SK-N-SH (cell line): ENCODE data around the gene CCT2. TPM values are rescaled to one million over a fixed set of nuclear protein-coding genes. Genes with fewer than 3 reads are reported as not detected.

ENCODE experiments used
- CTCF ChIA-PET: fragments of 300-600, 350-600 bp; formaldehyde crosslinking; extraction: SDS; loops from one replicate; lab custom pipeline; 2021; lab: Yijun Ruan, JAX
- POLR2A ChIA-PET: fragments of 350-600 bp; sonication (Branson Sonifier 250); formaldehyde crosslinking; extraction: SDS; loops from one replicate; lab custom pipeline; 2020; ENCODE audit warnings: antibody characterized with exemption, inconsistent platforms; lab: Yijun Ruan, JAX
- DNase-seq: peaks from one replicate; pipeline ENCODE4 v3.0.0; 2012
- H2AFZ ChIP-seq: fragments of 200-600 bp; sonication (generic); 2 replicates; pipeline ENCODE4 v1.8.1; 2016; ENCODE audit warnings: antibody characterized with exemption, mild to moderate bottlenecking, low read depth
- H3F3A ChIP-seq: fragments of 200-600 bp; sonication (generic); replicated peaks from 2 replicates; pipeline ENCODE3; 2016; ENCODE audit warnings: antibody characterized with exemption, mild to moderate bottlenecking; ENCODE audit not compliant: insufficient read depth
- H3K27ac ChIP-seq, 2 experiments: fragments of 200-500 bp in 1 of 2; fragments of 200-600 bp in 1 of 2; sonication (Bioruptor generic) in 1 of 2; sonication (generic), shearing (Covaris generic) in 1 of 2; 2 replicates each; pipeline versions ENCODE4 v1.5.1 to v1.6.1; 2014 to 2016; ENCODE audit warnings: low read depth in 2 of 2, inconsistent platforms in 1 of 2, low read length in 1 of 2, mild to moderate bottlenecking in 1 of 2, mixed read lengths in 1 of 2
- H3K27me3 ChIP-seq: fragments of 200-600 bp; sonication (generic), shearing (Covaris generic); 2 replicates; pipeline ENCODE4 v1.6.1; 2016; ENCODE audit warnings: mixed run types; ENCODE audit not compliant: insufficient read depth
- H3K36me3 ChIP-seq, 2 experiments: fragments of 200-500 bp in 1 of 2; fragments of 200-600 bp in 1 of 2; sonication (Bioruptor generic) in 1 of 2; sonication (generic) in 1 of 2; replicated peaks in 1 of 2; 2 replicates each; pipeline versions ENCODE3 to v1.5.1; 2014 to 2016; ENCODE audit warnings: low read length in 1 of 2, mild to moderate bottlenecking in 1 of 2; ENCODE audit not compliant: insufficient read depth in 2 of 2, control insufficient read depth in 1 of 2
- H3K4me1 ChIP-seq, 2 experiments: fragments of 200-500 bp in 1 of 2; fragments of 200-600 bp in 1 of 2; sonication (Bioruptor generic) in 1 of 2; sonication (generic), shearing (Covaris generic) in 1 of 2; 2 replicates each; pipeline versions ENCODE4 v1.5.1 to v1.6.1; 2014 to 2016; ENCODE audit warnings: low read depth in 1 of 2, low read length in 1 of 2, mixed run types in 1 of 2; ENCODE audit not compliant: insufficient read depth in 2 of 2, control insufficient read depth in 1 of 2
- H3K4me2 ChIP-seq: fragments of 200-600 bp; sonication (generic), shearing (Covaris generic); 2 replicates; pipeline ENCODE4 v1.6.1; 2017; ENCODE audit warnings: mixed run types
- H3K4me3 ChIP-seq, 2 experiments: fragments of 200-500 bp in 1 of 2; fragments of 200-600 bp in 1 of 2; sonication (Bioruptor generic) in 1 of 2; sonication (generic), shearing (Covaris generic) in 1 of 2; 2 replicates each; pipeline versions ENCODE4 v1.5.1 to v1.8.1; 2014 to 2016; ENCODE audit warnings: low read depth in 2 of 2, inconsistent platforms in 1 of 2, low read length in 1 of 2, mild to moderate bottlenecking in 1 of 2, mixed read lengths in 1 of 2, moderate library complexity in 1 of 2
- H3K79me2 ChIP-seq: fragments of 200-600 bp; sonication (generic); 2 replicates; pipeline ENCODE4 v1.8.1; 2017; ENCODE audit warnings: mild to moderate bottlenecking; ENCODE audit not compliant: insufficient read depth
- H3K9ac ChIP-seq: fragments of 200-600 bp; sonication (generic); 2 replicates; pipeline ENCODE4 v1.6.1; 2017; ENCODE audit warnings: mixed run types
- H3K9me2 ChIP-seq: fragments of 200-600 bp; sonication (generic); 2 replicates; pipeline ENCODE4 v1.6.1; 2017; ENCODE audit warnings: mixed run types
- H3K9me3 ChIP-seq: fragments of 200-600 bp; sonication (generic); 2 replicates; pipeline ENCODE4 v1.6.1; 2017; ENCODE audit warnings: mixed run types, mild to moderate bottlenecking, moderate library complexity
- H4K20me1 ChIP-seq: fragments of 200-600 bp; sonication (generic); 2 replicates; pipeline ENCODE4 v1.6.1; 2017; ENCODE audit warnings: mild to moderate bottlenecking, mixed run types; ENCODE audit not compliant: insufficient read depth
- CTCF ChIP-seq: fragments of 200-600 bp; sonication (generic); IDR thresholded peaks from 2 replicates; pipeline ENCODE4 v1.6.1; 2017; ENCODE audit warnings: antibody characterized with exemption, mild to moderate bottlenecking, moderate library complexity
- EP300 ChIP-seq, 2 experiments: IDR thresholded peaks; 2 replicates each; pipeline versions ENCODE4 v1.4.0 to v1.6.1; 2012; ENCODE audit warnings: borderline replicate concordance in 1 of 2, low read depth in 1 of 2, low read length in 1 of 2
- EZH2phosphoT487 ChIP-seq: fragments of 200-600 bp; sonication (generic); IDR thresholded peaks from 2 replicates; pipeline ENCODE4 v1.6.1; 2017; ENCODE audit warnings: low read depth, mixed run types, mild to moderate bottlenecking, antibody characterized with exemption, moderate library complexity, borderline replicate concordance
- GABPA ChIP-seq: IDR thresholded peaks from 2 replicates; pipeline ENCODE4 v1.4.0; 2012; ENCODE audit warnings: low read depth, mild to moderate bottlenecking
- JUND ChIP-seq: IDR thresholded peaks from 2 replicates; pipeline ENCODE4 v1.4.0; 2012
- NFIC ChIP-seq: IDR thresholded peaks from 2 replicates; pipeline ENCODE4 v1.4.0; 2012; ENCODE audit warnings: borderline replicate concordance
- RAD21 ChIP-seq: IDR thresholded peaks from 2 replicates; pipeline ENCODE4 v1.6.1; 2012; ENCODE audit warnings: mild to moderate bottlenecking, low read length
- RCOR1 ChIP-seq: fragments of 150-350 bp; IDR thresholded peaks from 2 replicates; pipeline ENCODE4 v1.6.1; 2017; ENCODE audit warnings: antibody characterized with exemption, low read length
- RFX5 ChIP-seq: IDR thresholded peaks from 2 replicates; pipeline ENCODE4 v1.6.1; 2012; ENCODE audit warnings: mild to moderate bottlenecking, improper control_type of control experiment, low read length
- SMC3 ChIP-seq: IDR thresholded peaks from 2 replicates; pipeline ENCODE4 v1.6.1; 2012; ENCODE audit warnings: low read depth, low read length, improper control_type of control experiment
- TAF1 ChIP-seq: IDR thresholded peaks from 2 replicates; pipeline ENCODE4 v1.6.1; 2012; ENCODE audit warnings: low read depth, mild to moderate bottlenecking, low read length, moderate library complexity, borderline replicate concordance
- TCF12 ChIP-seq: IDR thresholded peaks from 2 replicates; pipeline ENCODE4 v1.4.0; 2012
- USF2 ChIP-seq: fragments of 150-350 bp; IDR thresholded peaks from 2 replicates; pipeline ENCODE4 v1.6.1; 2017; ENCODE audit warnings: antibody characterized with exemption, low read length, low read depth, borderline replicate concordance
- WGBS: methylation state at CpG from one replicate; pipeline ENCODE4 v1.1.6; 2017; ENCODE audit warnings: low lambda C conversion rate; 5-methylcytosine and 5-hydroxymethylcytosine counted together
- polyA plus RNA-seq, 3 experiments: library from polyadenylated mRNA; depleted of rRNA; stranded (reverse); fragments of >200 nt; gene quantifications; 2 replicates each; pipeline ENCODE4 v1.2.3, GENCODE V29; 2012

CCT2 gene
- polyA plus RNA-seq, 1 of the 3 experiments (the other 2 are of a cell fraction) = 181 TPM

GRCh38 chr12:69550569-69551350 lies 34.5 kb upstream of the CCT2 start:
- no peaks in the 10 kb centered on the region for H3K9me3 ChIP-seq
- H3F3A ChIP-seq = peaks cover 19% of the 10 kb centered on the region
- H3K27me3 ChIP-seq = no peaks in the 10 kb centered on the region
- peaks cover 0 to 10% of the 10 kb centered on the region in 2 experiments for H3K36me3 ChIP-seq
- POLR2A ChIA-PET = no interaction called here
- no peaks in the 10 kb centered on the region for H4K20me1 ChIP-seq
- TF ChIP-seq TCF12 (no peak), RCOR1 (no peak), EP300 (IDR thresholded peaks at IDR 0.05; ENCODE audit: borderline replicate concordance in 1 of 2, low read depth in 1 of 2, low read length in 1 of 2) (no peak), EZH2phosphoT487 (no peak), USF2 (no peak), TAF1 (no peak)
- no peak overlapping the region for H3K4me3 ChIP-seq
- no peaks in the 10 kb centered on the region for H3K9me2 ChIP-seq
- H3K4me1 ChIP-seq = peaks cover 0 to 7% of the 10 kb centered on the region in 2 experiments; a peak in 2 of 4 replicates
- no peak overlapping the region for H3K27ac ChIP-seq
- no peak overlapping the region for H3K4me2 ChIP-seq
- no peak for DNase-seq
- CTCF ChIA-PET = no interaction called here
- peaks cover 32% of the 10 kb centered on the region; the same call in 1 of the 2 replicates for H3K79me2 ChIP-seq
- H2AFZ ChIP-seq = no peak overlapping the region
- WGBS = 93% methylated on average over 8 of the region's 8 CpGs
- H3K9ac ChIP-seq = no peak overlapping the region

- H3K9ac ChIP-seq = no peak overlapping the region
- H3K27me3 ChIP-seq = no peaks in the 10 kb centered on the region
- H3K4me1 ChIP-seq = peaks cover 0 to 7% of the 10 kb centered on the region in 2 experiments; a peak in 2 of 4 replicates
- no peaks in the 10 kb centered on the region for H3K9me3 ChIP-seq
- peaks cover 30% of the 10 kb centered on the region for H3F3A ChIP-seq
- WGBS = 46% methylated on average over 2 of the region's 2 CpGs
- POLR2A ChIA-PET = no interaction called here
- H3K9me2 ChIP-seq = no peaks in the 10 kb centered on the region
- H4K20me1 ChIP-seq = no peaks in the 10 kb centered on the region
- no peak for TF ChIP-seq RFX5
- no peak for TF ChIP-seq SMC3
- TF ChIP-seq RAD21 = no peak
- no peak for TF ChIP-seq CTCF
- no peak for TF ChIP-seq JUND
- TF ChIP-seq NFIC = peak; percentile 76
- no peak for TF ChIP-seq GABPA
- TF ChIP-seq, all 33 proteins: peak for 1
- peaks cover 0 to 18% of the 10 kb centered on the region in 2 experiments for H3K36me3 ChIP-seq
- DNase-seq = peak; percentile 39
- H3K4me2 ChIP-seq = no peak overlapping the region
- H2AFZ ChIP-seq = no peak overlapping the region
- H3K79me2 ChIP-seq = peaks cover 41% of the 10 kb centered on the region
- H3K4me3 ChIP-seq = no peak overlapping the region
- H3K27ac ChIP-seq = peak overlapping the region; percentile 23 to 70; a peak in 3 of 4 replicates
- CTCF ChIA-PET = interaction anchor here (1.4 to 9.6 kb wide), 2 partner anchors 11 to 18 kb away, joined by 3 to 66 read pairs; no protein-coding TSS in a partner anchor
Observed at GRCh38 chr12:69553628-69554248, 31.5 kb upstream of the CCT2 start.
